HG03378 (cell line): ENCODE measurements around the gene CPSF3.

ENCODE experiments used
- ATAC-seq: cut with Tn5 transposase; IDR thresholded peaks from one replicate; pipeline ENCODE4 v1.9.1; 2021; ENCODE audit warnings: mild to moderate bottlenecking, moderate library complexity; ENCODE audit not compliant: unreplicated experiment

Gene CPSF3

GRCh38 chr2:9416962-9417316 is 6.5 kb upstream of the CPSF3 start:
- ATAC-seq: no peak

- ATAC-seq: no peak
Observed at GRCh38 chr2:9417725-9418124, 5.7 kb upstream of the CPSF3 start.

DNA sequence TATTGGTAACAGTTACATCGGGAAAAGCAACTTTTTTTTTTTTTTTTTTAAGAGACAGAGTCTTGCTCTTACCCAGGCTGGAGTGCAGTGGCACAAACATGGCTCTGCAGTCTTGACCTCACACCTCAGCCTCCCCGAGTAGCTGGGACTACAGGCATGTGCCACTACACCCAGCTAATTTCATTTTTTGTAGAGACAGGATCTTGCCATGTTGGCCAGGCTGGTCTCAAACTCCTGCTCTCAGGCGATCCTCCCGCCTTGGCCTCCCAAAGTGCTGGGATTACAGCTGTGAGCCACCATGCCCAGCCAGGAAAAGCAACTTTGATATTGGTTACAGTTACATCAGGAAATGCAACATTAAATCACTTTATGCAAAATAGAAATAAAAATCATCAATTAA is 4.7 kb upstream of the CPSF3 start:
- ATAC-seq: no peak

DNA sequence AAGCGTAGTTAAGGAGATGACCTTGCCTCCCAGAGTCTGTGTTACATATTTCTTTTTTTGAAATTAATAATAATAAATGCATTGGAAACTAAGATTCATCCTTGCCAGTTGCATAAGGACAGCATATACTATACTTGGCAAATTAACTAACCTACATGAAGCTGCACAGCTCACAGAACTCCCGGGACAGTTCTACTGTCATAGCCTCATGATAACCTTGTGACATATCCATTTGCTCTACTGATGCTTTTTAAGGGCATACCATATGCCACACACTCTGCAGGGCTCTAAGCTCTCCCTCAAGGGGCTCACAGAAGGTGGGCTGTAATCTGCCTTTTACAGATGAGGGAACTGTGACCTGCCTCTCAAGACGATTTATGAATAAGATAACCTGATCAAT is 3.9 kb upstream of the CPSF3 start:
- ATAC-seq: no peak

GRCh38 chr2:9420495-9420894 is 3.0 kb upstream of the CPSF3 start:
- no peak for ATAC-seq

DNA sequence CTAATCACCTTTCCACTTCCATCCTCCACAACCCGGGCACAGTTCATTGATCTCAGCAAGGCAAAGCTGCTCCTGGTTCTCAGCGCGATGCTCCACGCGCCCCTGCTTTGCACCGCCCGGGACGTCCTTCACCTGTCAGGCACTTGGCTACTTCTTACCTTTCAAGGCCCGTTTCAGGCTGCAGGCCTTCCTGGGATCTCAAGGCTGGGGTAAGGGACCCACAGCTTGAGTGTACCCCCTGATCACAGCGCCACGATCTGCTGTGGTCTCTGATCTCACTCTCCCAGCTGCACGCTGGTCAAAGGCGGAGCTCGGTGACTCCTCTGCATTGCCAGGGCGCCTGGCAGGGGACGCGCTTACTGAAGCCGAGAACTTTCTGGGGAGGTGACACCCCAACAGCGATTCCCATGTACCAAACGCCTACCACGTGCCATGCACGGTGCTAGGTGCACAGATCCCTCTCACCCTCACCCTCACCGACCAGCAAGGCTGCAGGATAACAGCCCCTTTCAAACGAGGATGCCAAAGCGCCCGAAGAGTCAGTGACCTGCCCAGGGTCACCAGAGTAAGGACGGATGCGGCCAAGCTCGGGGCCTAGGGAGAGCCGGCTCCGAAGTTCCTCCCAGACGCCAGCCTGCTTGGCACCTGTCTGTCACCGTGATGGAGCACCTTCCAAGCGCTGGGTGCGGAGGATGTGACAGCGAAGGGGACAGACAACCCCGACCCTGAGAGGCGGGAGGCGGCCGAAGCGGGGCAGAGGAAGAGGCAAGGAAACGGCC is 944 bp upstream of the CPSF3 start:
- ATAC-seq: peak; percentile 27

GRCh38 chr2:9423922-9424272 is 443 bp downstream of the CPSF3 start:
- peak; percentile 17 for ATAC-seq

GRCh38 chr2:9424447-9425164 is 1.2 kb downstream of the CPSF3 start:
- ATAC-seq: no peak

- no peak for ATAC-seq
Observed at GRCh38 chr2:9428965-9429577, 5.6 kb downstream of the CPSF3 start.

GRCh38 chr2:9430316-9431293 is 7.2 kb downstream of the CPSF3 start:
- ATAC-seq: no peak

GRCh38 chr2:9434489-9434888 is 11.0 kb downstream of the CPSF3 start:
- no peak for ATAC-seq

- ATAC-seq: no peak
Observed at GRCh38 chr2:9439536-9439935, 16.1 kb downstream of the CPSF3 start.

DNA sequence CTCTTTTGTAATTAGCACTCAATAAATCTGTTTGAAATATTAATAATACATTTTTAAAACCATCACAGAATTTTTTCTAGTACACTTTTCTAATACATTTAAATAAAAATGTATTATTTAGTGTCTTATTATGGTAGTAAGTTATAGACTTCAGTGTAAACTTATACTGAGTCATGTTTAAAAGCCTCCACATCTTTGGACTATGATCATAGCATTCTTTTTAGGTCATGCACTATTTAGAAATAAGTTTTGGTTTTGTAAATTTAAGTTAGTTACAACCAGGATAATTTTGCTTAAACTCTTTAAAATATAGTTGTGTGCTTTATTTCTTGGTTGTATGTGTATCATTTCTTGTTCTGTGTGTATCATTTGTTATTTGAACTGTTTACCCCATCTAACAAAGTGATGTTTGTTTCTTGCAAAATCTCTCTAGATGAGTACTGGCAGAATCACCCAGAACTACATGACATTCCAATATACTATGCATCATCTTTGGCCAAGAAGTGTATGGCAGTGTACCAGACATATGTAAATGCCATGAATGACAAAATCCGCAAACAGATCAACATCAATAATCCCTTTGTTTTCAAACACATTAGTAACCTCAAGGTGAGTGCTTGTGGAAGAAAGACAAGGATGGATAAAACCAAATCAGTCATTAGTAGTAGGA is 16.7 kb downstream of the CPSF3 start:
- no peak for ATAC-seq

- ATAC-seq: no peak
Observed at GRCh38 chr2:9441556-9441955, 18.1 kb downstream of the CPSF3 start.

- no peak for ATAC-seq
Observed at GRCh38 chr2:9443526-9443925, 20.1 kb downstream of the CPSF3 start.

- no peak for ATAC-seq
Observed at GRCh38 chr2:9445089-9445488, 21.6 kb downstream of the CPSF3 start.

DNA sequence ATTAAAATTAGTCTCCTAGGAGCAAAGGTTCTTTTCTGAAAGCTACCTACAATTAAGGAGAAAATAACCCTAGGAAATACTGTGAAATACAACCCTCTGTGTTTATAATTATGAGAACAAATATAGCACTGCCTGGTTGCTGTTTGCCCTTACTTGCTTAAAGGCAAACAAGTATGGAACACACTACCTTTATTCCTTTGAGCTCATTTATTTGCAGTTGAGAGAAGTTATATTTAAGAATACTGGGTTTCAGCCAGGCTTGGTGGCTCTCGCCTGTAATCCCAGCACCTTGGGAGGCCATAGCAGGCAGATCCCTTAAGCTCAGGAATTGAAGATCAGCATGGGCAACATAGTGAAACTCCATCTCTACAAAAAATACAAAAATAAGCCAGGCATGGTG is 27.8 kb downstream of the CPSF3 start:
- no peak for ATAC-seq

GRCh38 chr2:9460441-9461017 is 37.1 kb downstream of the CPSF3 start:
- no peak for ATAC-seq

GRCh38 chr2:9461079-9461478 is 37.6 kb downstream of the CPSF3 start:
- ATAC-seq: no peak

- no peak for ATAC-seq
Observed at GRCh38 chr2:9462313-9462712, 38.9 kb downstream of the CPSF3 start.
